Right lobe of liver (tissue), 6 donors: ENCODE results near the gene GABRP. TPM values are rescaled to one million over a fixed set of nuclear protein-coding genes. Genes with fewer than 3 reads are reported as not detected.
"Not testable (repeated sequence)": the region's sequence is repeated elsewhere in the genome, so short reads cannot be mapped to it uniquely, and the experiment has no call there.

Source experiments
- ATAC-seq, 4 donors: fragments of 200-7000 bp; cut with Tn5 transposase; one replicate each; pipeline ENCODE4 v1.9.1; 2020; ENCODE audit warnings: mild to moderate bottlenecking in 4 of 4, moderate library complexity in 4 of 4
- DNase-seq, 3 donors: peaks; one replicate each; pipeline ENCODE4 v3.0.0-alpha.2; 2020
- H3K27ac ChIP-seq, 3 donors: fragments of 200-600 bp; one replicate each; pipeline ENCODE4 v1.8.0; 2022
- H3K27me3 ChIP-seq, 2 donors: fragments of 200-600 bp; one replicate each; pipeline ENCODE4 v1.8.0; 2022
- H3K36me3 ChIP-seq, 4 donors: fragments of 200-600 bp; sonication (generic) in 1 of 4; one replicate each; pipeline versions ENCODE4 v1.5.1 to v1.8.0; 2017 to 2022; ENCODE audit warnings: control low read depth in 1 of 4
- H3K4me1 ChIP-seq, 4 donors: fragments of 200-600 bp; sonication (generic) in 1 of 4; one replicate each; pipeline versions ENCODE4 v1.5.1 to v1.8.0; 2017 to 2022; ENCODE audit warnings: control low read depth in 1 of 4
- H3K4me3 ChIP-seq, 3 donors: fragments of 200-600 bp; one replicate each; pipeline ENCODE4 v1.8.0; 2022
- H3K9me3 ChIP-seq, 4 donors: fragments of 200-600 bp; sonication (generic) in 1 of 4; one replicate each; pipeline versions ENCODE4 v1.5.1 to v1.8.0; 2017 to 2022; ENCODE audit warnings: control low read depth in 1 of 4
- CTCF ChIP-seq, 4 donors: fragments of 200-600 bp in 3 of 4; fragments of 450-650 bp in 1 of 4; IDR thresholded peaks; one replicate each; pipeline versions ENCODE4 v1.5.1 to v1.8.0; 2016 to 2022; ENCODE audit warnings: antibody characterized with exemption in 4 of 4, mild to moderate bottlenecking in 2 of 4
- POLR2A ChIP-seq: fragments of 450-650 bp; IDR thresholded peaks from one replicate; pipeline ENCODE4 v1.6.1; 2017; ENCODE audit warnings: antibody characterized with exemption, mild to moderate bottlenecking
- WGBS: methylation state at CpG from one replicate; pipeline ENCODE4 v1.1.6; 2018; ENCODE audit warnings: low coverage, low lambda C conversion rate; ENCODE audit not compliant: insufficient coverage; ENCODE audit errors: missing lambda C conversion rate; 5-methylcytosine and 5-hydroxymethylcytosine counted together
- intact Hi-C, 2 donors: fragments of 100-400 bp; cut with DNase I; formaldehyde crosslinking; loops; one replicate each; pipeline versions ENCODE4 v1.11.2 to v1.14.1; 2022
- total RNA-seq, 6 experiments: library from RNA; depleted of rRNA in 2 of 6; stranded (reverse); fragments of >200 nt in 2 of 6; fragmentation: NEBNext Ultra II Directional in 3 of 6; extraction: Animal tissue kit (Norgen Biotek cat#: 25700) in 3 of 6; gene quantifications; one replicate each; pipeline versions ENCODE4 v1.1.0 to v1.2.4, GENCODE V29; 2016 to 2023
- donor health status: DM: no; HTN: yes; CAD: no.
- donor health status: DM: no; HTN: no; CAD: no.
- donor health status: DM: no; HTN: no; CAD: no.
- donor health status: DM: no; HTN: yes; CAD: no.
- donor health status: DM: no; HTN: yes; CAD: no.

The GABRP gene
- total RNA-seq, 6 experiments from 2014 or later: 0.20 to 0.64 (median 0.39) TPM

GRCh38 chr5:170752257-170753215, 31.0 kb upstream of the GABRP start:
- Histone ChIP-seq H3K27ac (no peak overlapping the region), H3K27me3 (no peaks in the 10 kb centered on the region), H3K9me3 (no peaks in the 10 kb centered on the region), H3K36me3 (no peaks in the 10 kb centered on the region), H3K4me3 (no peak overlapping the region), H3K4me1 (no peaks in the 10 kb centered on the region)
- TF ChIP-seq POLR2A (no peak), CTCF (IDR thresholded peaks at IDR 0.05) (no peak)
- ATAC-seq (peak in 2 of 4 donors; percentile 16 to 19), DNase-seq (no peak)
- 39% methylated on average over 8 of the region's 10 CpGs for WGBS
- intact Hi-C loops: no loop called here

GRCh38 chr5:170753311-170753710, 30.2 kb upstream of the GABRP start:
- intact Hi-C loops: no loop called here
- no peaks in the 10 kb centered on the region for H3K4me1 ChIP-seq
- TF ChIP-seq POLR2A (no peak), CTCF (IDR thresholded peaks at IDR 0.05) (no peak)
- no peak overlapping the region for H3K4me3 ChIP-seq
- DNase-seq: no peak
- no peaks in the 10 kb centered on the region for H3K27me3 ChIP-seq
- no peaks in the 10 kb centered on the region for H3K9me3 ChIP-seq
- no peak overlapping the region for H3K27ac ChIP-seq
- H3K36me3 ChIP-seq: no peaks in the 10 kb centered on the region
- no peak for ATAC-seq

- intact Hi-C loops: not testable (repeated sequence)
These were observed 29.0 kb upstream of the GABRP start for GRCh38 chr5:170754508-170754907.

GRCh38 chr5:170755679-170756456, 27.7 kb upstream of the GABRP start:
- intact Hi-C loops: no loop called here
- Histone ChIP-seq H3K27me3 (no peaks in the 10 kb centered on the region), H3K4me1 (no peaks in the 10 kb centered on the region), H3K27ac (no peak overlapping the region), H3K9me3 (no peaks in the 10 kb centered on the region), H3K36me3 (no peaks in the 10 kb centered on the region), H3K4me3 (no peak overlapping the region)
- ATAC-seq: no peak
- DNase-seq: no peak
- no peak for TF ChIP-seq POLR2A
- 70% methylated on average over 7 of the region's 7 CpGs for WGBS

More at GRCh38 chr5:170754508-170754907, 29.0 kb upstream of the GABRP start:
- WGBS: 43% methylated on average over 2 of the region's 2 CpGs
- not testable (repeated sequence) for H3K36me3 ChIP-seq, H3K4me3 ChIP-seq, H3K27me3 ChIP-seq, H3K4me1 ChIP-seq, H3K27ac ChIP-seq, H3K9me3 ChIP-seq, ATAC-seq, DNase-seq

- Histone ChIP-seq H3K9me3 (no peaks in the 10 kb centered on the region), H3K27me3 (no peaks in the 10 kb centered on the region), H3K36me3 (no peaks in the 10 kb centered on the region), H3K4me1 (no peaks in the 10 kb centered on the region), H3K4me3 (no peak overlapping the region), H3K27ac (no peak overlapping the region)
- WGBS: 72% methylated on average over 8 of the region's 8 CpGs
- DNase-seq: no peak
- intact Hi-C loops: no loop called here
- no peak for ATAC-seq
- no peak for TF ChIP-seq POLR2A
- no peak for TF ChIP-seq CTCF (IDR thresholded peaks at IDR 0.05)
These were observed 26.8 kb upstream of the GABRP start for GRCh38 chr5:170756691-170757090.
